Measurements from ENCODE around the gene RASGRF2. TPM values are rescaled to one million over a fixed set of nuclear protein-coding genes. Genes with fewer than 3 reads are reported as not detected.
A peak's percentile ranks its signal among the peaks of the same experiment; 100 is the strongest.

Gene RASGRF2
- total and polyA plus RNA-seq, 11 donors = 3.6 to 16.6 (median 6.3) TPM

DNA sequence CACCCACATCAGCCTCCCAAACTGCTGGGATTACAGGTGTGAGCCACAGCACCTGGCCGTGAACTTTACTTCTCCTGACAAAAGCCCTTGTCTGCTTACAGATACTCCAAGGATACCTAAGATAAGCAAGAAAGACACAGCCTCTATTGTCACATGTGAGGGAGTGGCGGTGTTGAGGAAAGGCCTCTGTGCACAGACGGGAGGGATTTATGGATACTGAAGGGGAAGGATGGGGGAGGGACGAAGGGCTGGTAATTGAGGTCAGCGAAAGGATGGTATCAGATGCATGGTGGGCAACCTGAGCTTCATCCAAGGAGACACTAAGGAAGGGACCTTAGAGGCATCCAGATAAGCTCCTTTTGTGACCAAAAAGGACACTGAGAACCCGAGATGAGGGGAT lies 206.3 kb downstream of the RASGRF2 start:
- Histone ChIP-seq H3K4me1 (peaks cover 0 to 7% (median 0%) of the 10 kb centered on the region in 12 donors), H3K36me3 (no peaks in the 10 kb centered on the region), H3K27me3 (no peaks in the 10 kb centered on the region), H3K4me3 (no peak overlapping the region), H3K27ac (peak overlapping the region in 1 of 12 donors; percentile 59), H3K9me3 (no peaks in the 10 kb centered on the region)
- DNase-seq (no peak), ATAC-seq (no peak)
- no peak for TF ChIP-seq POLR2A (IDR thresholded peaks at IDR 0.05)
- TF ChIP-seq, protein P1, sequence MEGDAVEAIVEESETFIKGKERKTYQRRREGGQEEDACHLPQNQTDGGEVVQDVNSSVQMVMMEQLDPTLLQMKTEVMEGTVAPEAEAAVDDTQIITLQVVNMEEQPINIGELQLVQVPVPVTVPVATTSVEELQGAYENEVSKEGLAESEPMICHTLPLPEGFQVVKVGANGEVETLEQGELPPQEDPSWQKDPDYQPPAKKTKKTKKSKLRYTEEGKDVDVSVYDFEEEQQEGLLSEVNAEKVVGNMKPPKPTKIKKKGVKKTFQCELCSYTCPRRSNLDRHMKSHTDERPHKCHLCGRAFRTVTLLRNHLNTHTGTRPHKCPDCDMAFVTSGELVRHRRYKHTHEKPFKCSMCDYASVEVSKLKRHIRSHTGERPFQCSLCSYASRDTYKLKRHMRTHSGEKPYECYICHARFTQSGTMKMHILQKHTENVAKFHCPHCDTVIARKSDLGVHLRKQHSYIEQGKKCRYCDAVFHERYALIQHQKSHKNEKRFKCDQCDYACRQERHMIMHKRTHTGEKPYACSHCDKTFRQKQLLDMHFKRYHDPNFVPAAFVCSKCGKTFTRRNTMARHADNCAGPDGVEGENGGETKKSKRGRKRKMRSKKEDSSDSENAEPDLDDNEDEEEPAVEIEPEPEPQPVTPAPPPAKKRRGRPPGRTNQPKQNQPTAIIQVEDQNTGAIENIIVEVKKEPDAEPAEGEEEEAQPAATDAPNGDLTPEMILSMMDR (IDR thresholded peaks at IDR 0.05) = no peak
- 84 to 95% (median 92%) methylated on average over 6 of the region's 6 CpGs for WGBS, 4 donors
- intact Hi-C loops (cut with DNase I) = loop anchor here in 4 of 10 donors (5.0 to 10.0 kb wide), 3 partner anchors 202 to 212 kb away; partner anchors contain the start of gene RASGRF2 (in 2 of the 4)

GRCh38 chr5:81167078-81167477 lies 206.9 kb downstream of the RASGRF2 start:
- H3K36me3 ChIP-seq = no peaks in the 10 kb centered on the region
- WGBS, 4 donors = 78 to 89% (median 85%) methylated on average over 4 of the region's 4 CpGs
- H3K27me3 ChIP-seq = no peaks in the 10 kb centered on the region
- intact Hi-C loops (cut with DNase I) = loop anchor here in 4 of 10 donors (5.0 to 10.0 kb wide), 3 partner anchors 202 to 212 kb away; partner anchors contain the start of gene RASGRF2 (in 2 of the 4)
- no peaks in the 10 kb centered on the region for H3K9me3 ChIP-seq
- TF ChIP-seq, protein P1 (IDR thresholded peaks at IDR 0.05) = no peak
- peaks cover 0 to 7% (median 0%) of the 10 kb centered on the region in 12 donors for H3K4me1 ChIP-seq
- ATAC-seq (no peak), DNase-seq (no peak)
- peak overlapping the region in 1 of 12 donors; percentile 59 for H3K27ac ChIP-seq
- H3K4me3 ChIP-seq = no peak overlapping the region

GRCh38 chr5:81167544-81167943 lies 207.4 kb downstream of the RASGRF2 start:
- intact Hi-C loops (cut with DNase I) = loop anchor here in 4 of 10 donors (5.0 to 10.0 kb wide), 3 partner anchors 203 to 213 kb away; partner anchors contain the start of gene RASGRF2 (in 2 of the 4)
- Histone ChIP-seq H3K36me3 (no peaks in the 10 kb centered on the region), H3K27me3 (no peaks in the 10 kb centered on the region), H3K4me3 (no peak overlapping the region), H3K9me3 (no peaks in the 10 kb centered on the region), H3K27ac (peak overlapping the region in 1 of 12 donors; percentile 59), H3K4me1 (peaks cover 0 to 7% (median 0%) of the 10 kb centered on the region in 12 donors)
- DNase-seq (no peak), ATAC-seq (no peak)
- no peak for TF ChIP-seq POLR2A (IDR thresholded peaks at IDR 0.05)
- TF ChIP-seq, protein P1 (IDR thresholded peaks at IDR 0.05) = no peak
- 51 to 67% (median 60%) methylated on average over 7 to 8 of the region's 8 CpGs for WGBS, 4 donors

DNA sequence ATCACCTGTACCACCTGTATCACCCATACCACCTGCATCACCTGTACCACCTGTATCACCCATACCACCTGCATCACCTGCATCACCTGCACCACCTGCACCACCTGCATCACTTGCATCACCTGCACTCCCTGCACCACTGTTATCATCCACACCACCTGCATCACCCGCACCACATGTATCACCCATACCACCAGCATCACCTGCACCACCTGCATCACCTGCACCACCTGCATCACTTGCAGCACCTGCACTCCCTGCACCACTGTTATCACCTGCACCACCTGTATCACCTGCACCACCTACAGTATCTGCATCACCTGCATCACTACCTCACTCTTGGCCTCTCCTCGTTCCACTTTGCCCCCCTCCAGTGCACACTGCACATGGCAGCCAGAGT lies 209.8 kb downstream of the RASGRF2 start:
- H3K27ac ChIP-seq = peak overlapping the region in 1 of 12 donors; percentile 61
- WGBS, 4 donors = 88 to 93% (median 92%) methylated on average over 2 of the region's 2 CpGs
- intact Hi-C loops (cut with DNase I) = loop anchor here in 4 of 10 donors (5.0 to 10.0 kb wide), 3 partner anchors 205 to 215 kb away; partner anchors contain the start of gene RASGRF2 (in 2 of the 4)

More for the DNA sequence above, 209.8 kb downstream of the RASGRF2 start:
- Histone ChIP-seq H3K4me1 (peaks cover 0 to 9% (median 2%) of the 10 kb centered on the region in 12 donors), H3K9me3 (no peaks in the 10 kb centered on the region), H3K4me3 (no peak overlapping the region), H3K27me3 (no peaks in the 10 kb centered on the region), H3K36me3 (no peaks in the 10 kb centered on the region)
- ATAC-seq (no peak), DNase-seq (no peak)
- no peak for TF ChIP-seq POLR2A (IDR thresholded peaks at IDR 0.05)
- TF ChIP-seq, protein P1 (IDR thresholded peaks at IDR 0.05) = no peak
